ENCODE data around the gene FOXO4.
"Not testable (repeated sequence)": the region's sequence is repeated elsewhere in the genome, so short reads cannot be mapped to it uniquely, and the experiment has no call there.

FOXO4 gene

GRCh38 chrX:71095555-71095980, at the start of gene FOXO4:
TSS of gene FOXO4 (plus strand) at chrX:71095851. CDS start at chrX:71096529, 678 bp downstream.
- DNase-seq (ENCODE audit: extremely low read depth in 1 of 2, low read depth in 1 of 2) = peak; percentile 73 to 85

- not testable (repeated sequence) for DNase-seq (ENCODE audit: extremely low read depth in 1 of 2, low read depth in 1 of 2)
These were observed 47.8 kb upstream of the FOXO4 start for GRCh38 chrX:71047891-71048290.

- no peak for DNase-seq (ENCODE audit: extremely low read depth in 1 of 2, low read depth in 1 of 2)
These were observed 42.9 kb upstream of the FOXO4 start for GRCh38 chrX:71052721-71053120.

- no peak for DNase-seq (ENCODE audit: extremely low read depth in 1 of 2, low read depth in 1 of 2)
These were observed 42.4 kb upstream of the FOXO4 start for GRCh38 chrX:71053217-71053621.

- DNase-seq (ENCODE audit: extremely low read depth in 1 of 2, low read depth in 1 of 2) = no peak
These were observed 38.8 kb upstream of the FOXO4 start for GRCh38 chrX:71056867-71057266.

GRCh38 chrX:71057848-71058530, 37.7 kb upstream of the FOXO4 start:
- DNase-seq (ENCODE audit: extremely low read depth in 1 of 2, low read depth in 1 of 2) = no peak

- DNase-seq (ENCODE audit: extremely low read depth in 1 of 2, low read depth in 1 of 2) = no peak
These were observed 35.5 kb upstream of the FOXO4 start for GRCh38 chrX:71060127-71060526.

- DNase-seq (ENCODE audit: extremely low read depth in 1 of 2, low read depth in 1 of 2) = no peak
These were observed 28.6 kb upstream of the FOXO4 start for GRCh38 chrX:71067089-71067488.

GRCh38 chrX:71067712-71068043, 28.0 kb upstream of the FOXO4 start:
- DNase-seq (ENCODE audit: extremely low read depth in 1 of 2, low read depth in 1 of 2) = no peak

- DNase-seq (ENCODE audit: extremely low read depth in 1 of 2, low read depth in 1 of 2) = peak; percentile 74 to 80
These were observed 27.4 kb upstream of the FOXO4 start, which contains the start of gene SNX12 for GRCh38 chrX:71068044-71068918. TSS of gene SNX12 (minus strand) at chrX:71068334. CDS start at chrX:71068306, 28 bp downstream.

GRCh38 chrX:71070531-71070930, 25.1 kb upstream of the FOXO4 start:
- DNase-seq (ENCODE audit: extremely low read depth in 1 of 2, low read depth in 1 of 2) = no peak

- DNase-seq (ENCODE audit: extremely low read depth in 1 of 2, low read depth in 1 of 2) = no peak
These were observed 14.1 kb upstream of the FOXO4 start for GRCh38 chrX:71081330-71082123.

- no peak for DNase-seq (ENCODE audit: extremely low read depth in 1 of 2, low read depth in 1 of 2)
These were observed 13.5 kb upstream of the FOXO4 start for GRCh38 chrX:71082124-71082647.

- no peak for DNase-seq (ENCODE audit: extremely low read depth in 1 of 2, low read depth in 1 of 2)
These were observed 12.8 kb upstream of the FOXO4 start for GRCh38 chrX:71082822-71083221.

- DNase-seq (ENCODE audit: extremely low read depth in 1 of 2, low read depth in 1 of 2) = no peak
These were observed 9.8 kb upstream of the FOXO4 start for GRCh38 chrX:71085900-71086299.

GRCh38 chrX:71091263-71091662, 4.4 kb upstream of the FOXO4 start:
- DNase-seq (ENCODE audit: extremely low read depth in 1 of 2, low read depth in 1 of 2) = no peak

GRCh38 chrX:71095033-71095432, 618 bp upstream of the FOXO4 start:
- no peak for DNase-seq (ENCODE audit: extremely low read depth in 1 of 2, low read depth in 1 of 2)

GRCh38 chrX:71095981-71096759, 519 bp downstream of the FOXO4 start:
- DNase-seq (ENCODE audit: extremely low read depth in 1 of 2, low read depth in 1 of 2) = peak in 1 of 2 donors; percentile 46

GRCh38 chrX:71096760-71097032, 1.0 kb downstream of the FOXO4 start:
- DNase-seq (ENCODE audit: extremely low read depth in 1 of 2, low read depth in 1 of 2) = no peak

- DNase-seq (ENCODE audit: extremely low read depth in 1 of 2, low read depth in 1 of 2) = peak in 1 of 2 donors; percentile 59
These were observed 2.7 kb downstream of the FOXO4 start for GRCh38 chrX:71098302-71098701.

All from stimulated activated CD8-positive, alpha-beta memory T cell treated with anti-CD3 and anti-CD28 coated beads, Interleukin-7, amount 100 ng/mL, for 48 hours (primary cell).